ENCODE data around the gene RNF167.

RNF167 gene

GRCh38 chr17:4940555-4941318 lies 669 bp downstream of the RNF167 start:
- Histone ChIP-seq H3K9ac (ENCODE audit: insufficient read length) (peak overlapping the region; percentile 95), H3K9me3 (ENCODE audit: low read depth, low read length) (no peaks in the 10 kb centered on the region), H3K27ac (peak overlapping the region; percentile 97), H3K36me3 (ENCODE audit: insufficient read depth, low read length) (peaks cover 56% of the 10 kb centered on the region), H3K4me3 (peak overlapping the region; percentile 87)
- no peak for DNase-seq (ENCODE audit: low read depth, low spot score)
- peak; percentile 29; the same call in 1 of the 2 replicates for TF ChIP-seq POLR2AphosphoS5 (IDR thresholded peaks at IDR 0.05; ENCODE audit: borderline replicate concordance, low read depth, low read length)
- no peak for TF ChIP-seq FOXP2 (optimal IDR thresholded peaks at IDR 0.05; ENCODE audit: control extremely low read depth, extremely low read length, insufficient read depth)

GRCh38 chr17:4941319-4941610 lies 1.2 kb downstream of the RNF167 start:
- DNase-seq (ENCODE audit: low read depth, low spot score): no peak
- Histone ChIP-seq H3K9me3 (ENCODE audit: low read depth, low read length) (no peaks in the 10 kb centered on the region), H3K27ac (no peak overlapping the region), H3K36me3 (ENCODE audit: insufficient read depth, low read length) (peaks cover 61% of the 10 kb centered on the region), H3K4me3 (peak overlapping the region; percentile 87), H3K9ac (ENCODE audit: insufficient read length) (peak overlapping the region; percentile 95)
- TF ChIP-seq FOXP2 (optimal IDR thresholded peaks at IDR 0.05; ENCODE audit: control extremely low read depth, extremely low read length, insufficient read depth): no peak

- H3K27ac ChIP-seq: no peak overlapping the region
- H3K9me3 ChIP-seq (ENCODE audit: low read depth, low read length): no peaks in the 10 kb centered on the region
- TF ChIP-seq FOXP2 (optimal IDR thresholded peaks at IDR 0.05; ENCODE audit: control extremely low read depth, extremely low read length, insufficient read depth): no peak
- TF ChIP-seq POLR2AphosphoS5 (IDR thresholded peaks at IDR 0.05; ENCODE audit: borderline replicate concordance, low read depth, low read length): no peak
- TF ChIP-seq EZH2 (IDR thresholded peaks at IDR 0.05): no peak
- peaks cover 56% of the 10 kb centered on the region for H3K36me3 ChIP-seq (ENCODE audit: insufficient read depth, low read length)
- no peak overlapping the region for H3K4me3 ChIP-seq
- DNase-seq (ENCODE audit: low read depth, low spot score): no peak
- H3K9ac ChIP-seq (ENCODE audit: insufficient read length): no peak overlapping the region
Observed at GRCh38 chr17:4942760-4943508, 2.9 kb downstream of the RNF167 start.

- TF ChIP-seq POLR2AphosphoS5 (IDR thresholded peaks at IDR 0.05; ENCODE audit: borderline replicate concordance, low read depth, low read length) (no peak; the same call in 1 of the 2 replicates), FOXP2 (optimal IDR thresholded peaks at IDR 0.05; ENCODE audit: control extremely low read depth, extremely low read length, insufficient read depth) (no peak), EZH2 (IDR thresholded peaks at IDR 0.05) (no peak)
- H3K27ac ChIP-seq: peak overlapping the region; percentile 56; the same call in 1 of the 2 replicates
- DNase-seq (ENCODE audit: low read depth, low spot score): no peak
- no peak overlapping the region for H3K9ac ChIP-seq (ENCODE audit: insufficient read length)
- H3K4me3 ChIP-seq: no peak overlapping the region
- H3K36me3 ChIP-seq (ENCODE audit: insufficient read depth, low read length): peaks cover 50% of the 10 kb centered on the region
- no peaks in the 10 kb centered on the region for H3K9me3 ChIP-seq (ENCODE audit: low read depth, low read length)
Observed at GRCh38 chr17:4944163-4944553, 4.1 kb downstream of the RNF167 start.

GRCh38 chr17:4944554-4945175 lies 4.6 kb downstream of the RNF167 start:
- no peak overlapping the region for H3K9ac ChIP-seq (ENCODE audit: insufficient read length)
- no peak for DNase-seq (ENCODE audit: low read depth, low spot score)
- no peak overlapping the region for H3K4me3 ChIP-seq
- H3K9me3 ChIP-seq (ENCODE audit: low read depth, low read length): no peaks in the 10 kb centered on the region
- peak overlapping the region; percentile 56 for H3K27ac ChIP-seq
- TF ChIP-seq FOXP2 (optimal IDR thresholded peaks at IDR 0.05; ENCODE audit: control extremely low read depth, extremely low read length, insufficient read depth): no peak
- TF ChIP-seq POLR2AphosphoS5 (IDR thresholded peaks at IDR 0.05; ENCODE audit: borderline replicate concordance, low read depth, low read length): no peak; the same call in 1 of the 2 replicates
- no peak for TF ChIP-seq EZH2 (IDR thresholded peaks at IDR 0.05)
- H3K36me3 ChIP-seq (ENCODE audit: insufficient read depth, low read length): peaks cover 50% of the 10 kb centered on the region

GRCh38 chr17:4945176-4945943 lies 5.3 kb downstream of the RNF167 start:
- TF ChIP-seq FOXP2 (optimal IDR thresholded peaks at IDR 0.05; ENCODE audit: control extremely low read depth, extremely low read length, insufficient read depth): no peak
- no peak for TF ChIP-seq POLR2AphosphoS5 (IDR thresholded peaks at IDR 0.05; ENCODE audit: borderline replicate concordance, low read depth, low read length)
- TF ChIP-seq EZH2 (IDR thresholded peaks at IDR 0.05): no peak
- no peak overlapping the region for H3K4me3 ChIP-seq
- no peaks in the 10 kb centered on the region for H3K9me3 ChIP-seq (ENCODE audit: low read depth, low read length)
- H3K9ac ChIP-seq (ENCODE audit: insufficient read length): no peak overlapping the region
- no peak for DNase-seq (ENCODE audit: low read depth, low spot score)
- H3K27ac ChIP-seq: peak overlapping the region; percentile 56
- H3K36me3 ChIP-seq (ENCODE audit: insufficient read depth, low read length): peaks cover 50% of the 10 kb centered on the region

- TF ChIP-seq FOXP2 (optimal IDR thresholded peaks at IDR 0.05; ENCODE audit: control extremely low read depth, extremely low read length, insufficient read depth) (no peak), EZH2 (IDR thresholded peaks at IDR 0.05) (no peak), POLR2AphosphoS5 (IDR thresholded peaks at IDR 0.05; ENCODE audit: borderline replicate concordance, low read depth, low read length) (no peak)
- DNase-seq (ENCODE audit: low read depth, low spot score): no peak
- Histone ChIP-seq H3K9ac (ENCODE audit: insufficient read length) (no peak overlapping the region), H3K36me3 (ENCODE audit: insufficient read depth, low read length) (peaks cover 50% of the 10 kb centered on the region), H3K4me3 (peak overlapping the region; percentile 83; the same call in 1 of the 2 replicates), H3K9me3 (ENCODE audit: low read depth, low read length) (no peaks in the 10 kb centered on the region), H3K27ac (0 out of 2 replicates have a peak overlapping the region, but pooled peaks have one; percentile 55)
Observed at GRCh38 chr17:4945944-4946280, 5.8 kb downstream of the RNF167 start.

Data from SK-N-MC (cell line).